H54 (cell line): ENCODE measurements around the gene GAK.

Experiments used
- DNase-seq: peaks from one replicate; pipeline ENCODE4 v3.0.0; 2011; ENCODE audit warnings: low spot score, mixed read lengths; ENCODE audit not compliant: insufficient read length
- FAIRE-seq: peaks from 3 replicates; lab custom pipeline; 2011; peaks lifted over from hg19 to GRCh38; lab: Jason Lieb, UNC
- POLR2A ChIP-seq: IDR thresholded peaks from 2 replicates; pipeline ENCODE4 v1.6.1; 2011; ENCODE audit warnings: low read depth, mild to moderate bottlenecking, low read length

GAK gene

GRCh38 chr4:856225-856901, 75.8 kb downstream of the GAK start:
- no peak for DNase-seq
- no peak for FAIRE-seq
- no peak for TF ChIP-seq POLR2A

GRCh38 chr4:855880-856224, 76.3 kb downstream of the GAK start:
- no peak for TF ChIP-seq POLR2A
- FAIRE-seq (no peak), DNase-seq (no peak)

GRCh38 chr4:854356-854755, 77.8 kb downstream of the GAK start:
- DNase-seq (no peak), FAIRE-seq (no peak)
- no peak for TF ChIP-seq POLR2A

GRCh38 chr4:853416-853781, 78.7 kb downstream of the GAK start:
- FAIRE-seq = no peak
- TF ChIP-seq POLR2A = no peak
- DNase-seq = no peak

GRCh38 chr4:851701-852430, 80.2 kb downstream of the GAK start:
- DNase-seq = no peak
- no peak for TF ChIP-seq POLR2A
- no peak for FAIRE-seq

- DNase-seq (no peak), FAIRE-seq (no peak)
- no peak for TF ChIP-seq POLR2A
Observed at GRCh38 chr4:850323-850945, 81.7 kb downstream of the GAK start.

- FAIRE-seq (no peak), DNase-seq (no peak)
- TF ChIP-seq POLR2A = no peak
Observed at GRCh38 chr4:849478-850175, 82.5 kb downstream of the GAK start.

GRCh38 chr4:848803-849477, 83.2 kb downstream of the GAK start:
- DNase-seq (no peak), FAIRE-seq (no peak)
- no peak for TF ChIP-seq POLR2A

GRCh38 chr4:848307-848691, 83.8 kb downstream of the GAK start:
- DNase-seq (no peak), FAIRE-seq (no peak)
- no peak for TF ChIP-seq POLR2A

GRCh38 chr4:845836-846251, 86.3 kb downstream of the GAK start:
- DNase-seq (no peak), FAIRE-seq (no peak)
- no peak for TF ChIP-seq POLR2A

GRCh38 chr4:845233-845835, 86.8 kb downstream of the GAK start:
- TF ChIP-seq POLR2A = no peak
- DNase-seq (no peak), FAIRE-seq (no peak)

GRCh38 chr4:844752-845232, 87.3 kb downstream of the GAK start:
- FAIRE-seq = no peak

More at GRCh38 chr4:844752-845232, 87.3 kb downstream of the GAK start:
- no peak for DNase-seq
- no peak for TF ChIP-seq POLR2A
